Subcutaneous abdominal adipose tissue (tissue), 5 donors: Measurements from ENCODE around the gene DNAJC5.

Source experiments
- H3K27ac ChIP-seq: one replicate; pipeline ENCODE4 v1.7.0; 2013; ENCODE audit warnings: low read depth, mild to moderate bottlenecking, inconsistent platforms, low read length, moderate library complexity
- H3K27me3 ChIP-seq, 5 donors: one replicate each; pipeline ENCODE4 v1.7.0; 2013; ENCODE audit warnings: low read length in 5 of 5, inconsistent platforms in 1 of 5; ENCODE audit not compliant: control insufficient read depth in 5 of 5, insufficient read depth in 4 of 5
- H3K36me3 ChIP-seq, 5 donors: one replicate each; pipeline ENCODE4 v1.7.0; 2013; ENCODE audit warnings: low read length in 5 of 5; ENCODE audit not compliant: control insufficient read depth in 5 of 5, insufficient read depth in 5 of 5
- H3K4me1 ChIP-seq, 5 donors: one replicate each; pipeline ENCODE4 v1.7.0; 2013; ENCODE audit warnings: low read length in 5 of 5, mild to moderate bottlenecking in 3 of 5, moderate library complexity in 1 of 5; ENCODE audit not compliant: control insufficient read depth in 5 of 5, insufficient read depth in 5 of 5
- H3K4me3 ChIP-seq, 5 donors: one replicate each; pipeline ENCODE4 v1.7.0; 2013; ENCODE audit warnings: low read length in 5 of 5, low read depth in 1 of 5
- H3K9ac ChIP-seq, 5 donors: one replicate each; pipeline ENCODE4 v1.7.0; 2013; ENCODE audit warnings: low read length in 5 of 5, mild to moderate bottlenecking in 4 of 5, moderate library complexity in 3 of 5
- H3K9me3 ChIP-seq, 5 donors: one replicate each; pipeline ENCODE4 v1.7.0; 2013; ENCODE audit warnings: low read length in 5 of 5; ENCODE audit not compliant: control insufficient read depth in 5 of 5
- donor health status: healthy.
- donor health status: healthy.
- donor health status: healthy.
- donor health status: healthy.
- donor health status: healthy.

The DNAJC5 gene

DNA sequence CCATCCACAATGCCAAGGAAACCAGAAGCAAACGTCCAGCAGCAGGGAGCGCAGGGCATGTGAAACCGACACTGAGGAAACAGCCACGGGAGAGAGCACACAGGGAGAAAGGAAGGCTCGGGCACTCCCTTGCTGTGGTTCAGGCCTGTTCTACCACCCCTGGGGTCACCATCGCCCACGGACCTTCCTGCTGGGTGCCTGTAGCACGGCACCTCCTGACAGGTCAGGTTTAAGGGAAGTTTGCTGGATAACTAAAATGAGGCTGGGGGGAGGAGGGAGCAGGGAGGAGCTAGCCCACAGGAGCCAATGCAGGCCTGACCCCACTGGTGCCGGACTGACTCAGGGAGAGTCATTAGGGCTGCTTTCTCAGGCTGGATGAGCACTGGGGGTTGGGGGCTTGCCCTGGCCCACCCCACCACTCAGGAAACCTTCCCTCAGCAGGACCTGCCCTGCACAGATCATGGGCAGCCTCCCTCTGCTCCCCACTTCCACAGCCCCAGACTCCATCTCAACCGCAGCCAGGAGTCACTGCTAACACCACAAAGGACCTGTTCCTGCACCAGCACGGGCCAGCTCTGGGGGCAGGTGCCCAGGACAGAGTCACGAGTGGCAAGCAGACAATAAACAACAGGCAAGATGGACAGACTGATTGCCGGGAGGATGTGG is 59.0 kb downstream of the DNAJC5 start:
- Histone ChIP-seq H3K4me1 (peaks cover 19 to 88% (median 82%) of the 10 kb centered on the region in 5 donors), H3K27me3 (no peaks in the 10 kb centered on the region), H3K4me3 (peak overlapping the region in 2 of 5 donors; percentile 30 to 92), H3K36me3 (peaks cover 0 to 11% (median 0%) of the 10 kb centered on the region in 5 donors), H3K9ac (peak overlapping the region in 2 of 5 donors; percentile 36 to 48), H3K9me3 (no peaks in the 10 kb centered on the region), H3K27ac (no peak overlapping the region)

DNA sequence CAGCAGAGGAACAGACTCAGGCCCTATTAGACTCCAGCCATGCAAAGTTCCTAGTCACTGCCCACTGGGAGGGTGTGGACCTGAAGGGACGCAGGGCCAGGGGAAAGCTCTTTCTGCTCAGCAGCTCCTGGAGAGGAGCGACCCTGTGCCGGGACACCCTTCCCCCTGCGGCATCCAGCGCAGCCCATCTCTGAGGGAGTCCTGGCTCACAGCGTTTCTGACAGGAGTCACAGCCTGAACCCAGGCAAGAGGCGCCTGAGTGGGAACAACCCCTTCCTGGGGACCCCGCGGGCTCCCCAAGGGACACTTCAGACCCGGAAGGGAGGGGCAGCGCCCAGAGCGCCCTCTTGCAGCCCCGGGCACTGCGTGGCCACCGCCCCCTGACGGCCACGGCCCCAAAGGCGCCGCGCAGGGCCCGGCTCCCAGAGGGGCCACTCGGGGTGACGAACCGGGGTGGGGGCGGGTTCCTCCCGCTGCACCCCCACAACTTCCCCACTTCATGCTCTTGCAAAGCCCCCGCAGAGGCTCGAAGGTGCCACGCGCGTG is 60.4 kb downstream of the DNAJC5 start:
- Histone ChIP-seq H3K9me3 (no peaks in the 10 kb centered on the region), H3K4me1 (peaks cover 11 to 80% (median 72%) of the 10 kb centered on the region in 5 donors), H3K36me3 (peaks cover 0 to 24% (median 13%) of the 10 kb centered on the region in 5 donors), H3K4me3 (peak overlapping the region; percentile 75 to 94 (median 86)), H3K27me3 (no peaks in the 10 kb centered on the region), H3K27ac (peak overlapping the region; percentile 87), H3K9ac (peak overlapping the region; percentile 63 to 96 (median 90))

DNA sequence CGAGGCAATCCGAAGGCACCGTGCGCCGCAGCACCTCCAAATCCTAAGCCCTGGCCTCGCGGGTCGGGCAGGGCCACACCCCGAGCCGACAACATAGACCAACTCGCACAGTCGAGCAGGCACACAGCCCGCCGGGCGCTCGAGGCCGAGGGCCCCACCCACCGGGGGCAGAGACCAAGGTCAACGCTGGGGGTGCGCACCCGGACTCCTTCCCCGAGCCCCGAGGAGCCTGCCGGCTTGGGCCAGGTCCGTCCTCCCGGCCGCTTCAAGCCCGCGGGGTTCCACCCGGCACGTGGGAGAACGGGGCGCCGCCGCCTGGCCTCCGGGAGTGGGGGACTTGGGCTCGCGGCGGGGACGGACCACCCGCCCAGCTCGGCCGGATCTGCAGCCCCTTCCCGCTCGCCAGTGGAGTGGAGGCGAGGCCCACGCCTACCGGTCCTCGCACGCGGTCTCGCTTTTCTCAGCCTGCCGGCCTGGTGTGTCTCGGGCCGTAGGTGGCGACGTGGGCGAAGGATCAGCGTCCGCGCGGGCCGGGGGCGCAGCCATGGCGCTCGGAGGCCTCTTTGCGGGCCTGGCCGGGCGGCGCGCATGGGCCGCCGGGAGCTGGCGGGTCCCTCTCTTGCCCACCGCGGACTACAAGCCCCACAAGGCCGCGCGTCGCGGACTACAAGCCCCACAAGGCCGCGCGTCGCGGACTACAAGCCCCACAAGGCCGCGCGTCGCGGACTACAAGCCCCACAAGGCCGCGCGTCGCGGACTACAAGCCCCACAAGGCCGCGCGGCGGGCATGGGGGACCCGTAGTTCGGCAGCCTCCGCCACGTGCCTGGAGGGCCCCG is 61.1 kb downstream of the DNAJC5 start, which contains the start of gene UCKL1:
UCKL1 (minus strand) TSS at position 590 of the 837 bp plus-strand sequence; CDS start at position 546, 44 bp downstream.
- Histone ChIP-seq H3K36me3 (peaks cover 0 to 25% (median 14%) of the 10 kb centered on the region in 5 donors), H3K4me1 (peaks cover 11 to 73% (median 65%) of the 10 kb centered on the region in 5 donors), H3K9ac (peak within 1 kb of the TSS; percentile 63 to 96 (median 90)), H3K27ac (peak within 1 kb of the TSS; percentile 87), H3K9me3 (no peaks in the 10 kb centered on the region), H3K27me3 (no peaks in the 10 kb centered on the region), H3K4me3 (peak within 1 kb of the TSS; percentile 75 to 94 (median 86))

DNA sequence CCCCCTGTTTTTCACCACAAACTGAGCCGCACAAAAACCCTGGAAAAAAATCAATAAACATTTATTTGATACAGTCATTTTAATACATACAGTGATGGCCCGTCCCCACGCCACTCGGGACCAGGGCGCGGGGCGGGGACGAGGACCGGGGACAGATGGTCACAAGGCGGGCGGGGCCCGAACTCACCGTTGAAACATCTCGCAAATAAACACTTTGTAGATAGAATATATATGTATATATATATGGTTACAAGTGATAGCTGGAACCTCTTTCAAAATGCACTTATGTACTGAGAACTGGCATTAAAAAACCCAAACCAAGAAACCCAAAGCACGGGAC is 61.7 kb downstream of the DNAJC5 start:
- peak overlapping the region in 4 of 5 donors; percentile 53 to 92 (median 61) for H3K4me3 ChIP-seq
- H3K27ac ChIP-seq = peak overlapping the region; percentile 74
- H3K36me3 ChIP-seq = peaks cover 0 to 31% (median 20%) of the 10 kb centered on the region in 5 donors
- peak overlapping the region in 3 of 5 donors; percentile 26 to 60 (median 54) for H3K9ac ChIP-seq
- no peaks in the 10 kb centered on the region for H3K9me3 ChIP-seq
- H3K27me3 ChIP-seq = no peaks in the 10 kb centered on the region
- peaks cover 11 to 67% (median 59%) of the 10 kb centered on the region in 5 donors for H3K4me1 ChIP-seq

DNA sequence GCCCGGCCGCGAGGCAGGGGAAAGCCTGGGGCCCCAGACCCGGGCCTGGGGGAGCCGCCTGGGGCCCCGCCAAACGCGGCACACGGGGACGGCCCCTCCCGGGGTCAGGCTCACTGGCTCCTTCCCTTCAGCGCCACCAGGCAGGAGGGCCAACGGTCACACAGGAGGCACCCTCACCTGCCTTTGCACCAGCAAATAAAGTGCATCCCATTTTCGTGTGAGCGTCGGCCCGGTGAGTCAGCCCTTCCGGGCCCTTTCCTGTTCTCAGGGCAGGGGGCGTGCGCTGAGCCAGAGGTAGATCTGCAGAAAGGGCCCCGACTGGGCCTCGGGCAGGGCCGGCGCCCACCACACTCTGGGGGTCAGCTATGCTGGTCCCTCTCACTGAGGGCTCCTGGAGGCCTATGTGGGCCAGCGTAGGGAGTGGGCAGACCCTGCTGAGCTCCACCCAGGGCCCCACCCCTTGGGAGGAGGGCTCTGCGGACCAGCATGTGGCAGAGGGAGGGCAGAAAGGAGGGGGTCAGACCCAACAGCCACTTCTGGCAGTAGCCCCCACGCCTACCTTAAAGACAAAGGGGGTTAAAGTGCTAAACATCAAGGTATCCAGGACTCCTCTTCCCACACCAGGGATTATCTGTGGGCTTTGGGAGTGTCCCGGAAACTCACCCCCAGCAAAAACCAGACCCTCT is 62.2 kb downstream of the DNAJC5 start:
- Histone ChIP-seq H3K4me1 (peaks cover 11 to 62% (median 54%) of the 10 kb centered on the region in 5 donors), H3K27ac (peak overlapping the region; percentile 74), H3K27me3 (no peaks in the 10 kb centered on the region), H3K9ac (peak overlapping the region in 4 of 5 donors; percentile 26 to 60 (median 42)), H3K36me3 (peaks cover 0 to 36% (median 25%) of the 10 kb centered on the region in 5 donors), H3K9me3 (no peaks in the 10 kb centered on the region), H3K4me3 (peak overlapping the region in 4 of 5 donors; percentile 53 to 92 (median 61))

DNA sequence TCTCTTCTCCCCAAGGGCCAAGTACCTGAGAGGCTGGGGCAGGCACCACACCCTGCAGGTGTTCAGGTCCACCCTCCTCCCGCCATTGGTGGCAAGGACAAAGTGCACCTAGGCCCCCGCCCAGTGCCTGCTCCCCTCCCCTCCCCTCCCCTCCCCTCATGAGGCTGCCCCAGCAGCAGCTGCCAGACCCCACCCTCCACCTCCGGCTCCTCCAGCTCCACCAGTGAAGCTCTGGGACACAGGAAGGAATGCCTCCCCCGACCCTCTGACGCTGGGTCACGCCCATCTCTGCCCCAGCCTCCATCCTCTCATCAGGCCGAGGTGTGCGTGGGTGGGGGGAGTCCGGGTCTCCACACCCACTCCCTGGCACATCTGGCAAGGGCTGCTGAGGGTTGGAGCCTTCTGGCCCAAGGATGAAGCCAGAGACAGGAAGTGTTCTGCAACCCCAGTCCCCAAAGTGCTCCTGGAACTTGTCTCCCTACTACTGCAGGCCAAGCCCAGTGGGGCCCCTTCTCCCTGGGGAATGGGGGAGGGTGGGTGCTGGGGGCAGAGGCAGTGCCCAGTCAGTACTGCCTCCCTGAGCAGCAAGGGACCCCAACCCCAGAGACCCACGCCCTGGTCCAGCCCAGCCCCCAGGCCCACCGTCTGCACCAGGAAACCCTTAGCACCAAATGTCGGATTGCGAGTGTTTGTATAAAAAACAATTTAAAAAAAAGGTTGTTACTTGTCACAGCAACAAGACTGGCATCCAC is 62.9 kb downstream of the DNAJC5 start:
- Histone ChIP-seq H3K4me3 (peak overlapping the region in 1 of 5 donors; percentile 53), H3K4me1 (peaks cover 11 to 55% (median 49%) of the 10 kb centered on the region in 5 donors), H3K27me3 (no peaks in the 10 kb centered on the region), H3K9ac (peak overlapping the region in 2 of 5 donors; percentile 30 to 54), H3K27ac (peak overlapping the region; percentile 74), H3K9me3 (no peaks in the 10 kb centered on the region), H3K36me3 (peaks cover 0 to 40% (median 32%) of the 10 kb centered on the region in 5 donors)

DNA sequence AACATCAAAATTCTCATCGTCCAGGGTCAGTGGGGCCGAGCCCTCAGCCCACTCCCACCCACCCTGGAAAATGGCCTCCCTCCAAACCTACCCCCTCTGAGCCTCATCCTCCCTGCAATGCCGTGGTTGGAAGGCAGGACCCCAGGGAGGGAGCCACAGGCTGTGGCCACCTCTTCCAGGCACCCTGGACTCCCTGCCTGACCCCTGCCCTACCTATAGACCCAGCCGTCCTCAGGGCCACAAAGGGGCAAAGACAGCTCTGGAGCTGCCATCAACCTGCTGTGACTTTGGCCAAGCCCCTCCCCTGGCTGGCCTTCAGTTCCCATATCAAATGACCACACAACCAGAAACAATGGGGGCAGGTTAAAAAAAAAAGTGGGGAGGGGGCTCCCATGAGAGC is 63.5 kb downstream of the DNAJC5 start:
- Histone ChIP-seq H3K4me3 (no peak overlapping the region), H3K4me1 (peaks cover 11 to 54% (median 49%) of the 10 kb centered on the region in 5 donors), H3K9me3 (no peaks in the 10 kb centered on the region), H3K36me3 (peaks cover 0 to 46% (median 38%) of the 10 kb centered on the region in 5 donors), H3K27ac (no peak overlapping the region), H3K9ac (no peak overlapping the region), H3K27me3 (no peaks in the 10 kb centered on the region)

DNA sequence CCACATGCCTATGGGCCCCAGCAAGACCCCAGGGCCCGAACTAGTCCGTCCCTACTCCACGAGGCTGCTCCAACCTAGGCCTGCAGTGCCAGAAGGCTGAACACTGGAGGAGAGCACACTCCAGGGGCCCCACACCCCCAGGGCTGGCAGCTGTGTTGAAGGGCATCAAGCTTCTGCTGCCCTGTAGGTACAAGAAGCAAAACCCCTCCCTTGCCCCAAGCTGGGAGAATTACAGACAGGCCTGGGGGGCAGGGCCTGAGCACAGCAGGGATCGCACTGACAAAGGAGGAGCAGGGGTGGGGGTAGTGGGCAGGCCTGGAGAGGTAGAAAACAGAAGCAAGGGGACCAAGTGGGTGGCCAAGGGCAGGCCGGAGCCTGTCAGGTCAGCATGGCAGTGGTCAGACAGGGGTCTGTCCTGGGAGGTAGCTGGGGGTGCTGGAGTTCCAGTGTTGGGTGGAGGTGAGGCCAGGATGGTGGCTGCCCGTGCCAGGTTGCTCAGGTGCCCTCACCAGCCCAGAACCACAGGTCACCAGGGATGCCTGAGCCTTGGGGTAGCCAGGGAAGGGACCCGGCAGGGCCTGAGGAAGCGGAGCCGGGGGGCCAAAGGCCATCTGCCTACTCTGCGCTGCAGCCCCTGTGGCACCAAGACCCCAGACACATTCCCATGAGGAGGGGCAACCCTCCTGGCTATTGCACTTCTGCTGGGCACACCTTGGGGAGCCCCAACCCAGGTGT is 64.2 kb downstream of the DNAJC5 start:
- H3K9me3 ChIP-seq = no peaks in the 10 kb centered on the region
- H3K27me3 ChIP-seq = no peaks in the 10 kb centered on the region
- no peak overlapping the region for H3K4me3 ChIP-seq
- peaks cover 0 to 52% (median 45%) of the 10 kb centered on the region in 5 donors for H3K36me3 ChIP-seq
- peaks cover 6 to 48% (median 42%) of the 10 kb centered on the region in 5 donors for H3K4me1 ChIP-seq
- no peak overlapping the region for H3K27ac ChIP-seq
- H3K9ac ChIP-seq = peak overlapping the region in 1 of 5 donors; percentile 48
